Tibial artery (tissue), 4 donors: ENCODE data around the gene NHEJ1.

ENCODE experiments used
- DNase-seq, 2 donors: peaks; one replicate each; pipeline ENCODE4 v3.0.0-alpha.2; 2019
- H3K27ac ChIP-seq, 2 donors: fragments of 200-600 bp; sonication (generic) in 1 of 2; 1 replicate in 1 of 2; 2 replicates in 1 of 2; pipeline ENCODE4 v1.5.1; 2018 to 2019; ENCODE audit warnings: mild to moderate bottlenecking in 1 of 2
- H3K27me3 ChIP-seq, 2 donors: fragments of 200-600 bp; sonication (generic) in 1 of 2; one replicate each; pipeline versions ENCODE4 v1.5.1 to v1.6.0; 2016 to 2019
- H3K36me3 ChIP-seq, 3 donors: fragments of 200-600 bp; sonication (generic) in 2 of 3; one replicate each; pipeline ENCODE4 v1.5.1; 2016 to 2019; ENCODE audit warnings: mild to moderate bottlenecking in 2 of 3
- H3K4me1 ChIP-seq, 4 donors: fragments of 200-600 bp; sonication (generic) in 2 of 4; 1 replicate in 3 of 4; 2 replicates in 1 of 4; pipeline ENCODE4 v1.5.1; 2016 to 2019
- H3K4me3 ChIP-seq, 2 donors: fragments of 200-600 bp; sonication (generic) in 1 of 2; 1 replicate in 1 of 2; 2 replicates in 1 of 2; pipeline ENCODE4 v1.5.1; 2018 to 2019; ENCODE audit warnings: mild to moderate bottlenecking in 2 of 2
- H3K9me3 ChIP-seq, 3 donors: fragments of 200-600 bp; sonication (generic) in 1 of 3; one replicate each; pipeline ENCODE4 v1.5.1; 2016 to 2019
- intact Hi-C: fragments of 100-400 bp; cut with DNase I; formaldehyde crosslinking; loops from one replicate; pipeline ENCODE4 v1.15.0; 2023; ENCODE audit warnings: low total_unique reads
- TF ChIP-seq, protein P1 (sequence below), 2 experiments: fragments of 200-600 bp in 1 of 2; fragments of 450-650 bp in 1 of 2; IDR thresholded peaks; one replicate each; pipeline ENCODE4 v1.5.1; 2017 to 2019; ENCODE audit warnings: antibody characterized with exemption in 2 of 2, mild to moderate bottlenecking in 1 of 2, moderate library complexity in 1 of 2

NHEJ1 gene

DNA sequence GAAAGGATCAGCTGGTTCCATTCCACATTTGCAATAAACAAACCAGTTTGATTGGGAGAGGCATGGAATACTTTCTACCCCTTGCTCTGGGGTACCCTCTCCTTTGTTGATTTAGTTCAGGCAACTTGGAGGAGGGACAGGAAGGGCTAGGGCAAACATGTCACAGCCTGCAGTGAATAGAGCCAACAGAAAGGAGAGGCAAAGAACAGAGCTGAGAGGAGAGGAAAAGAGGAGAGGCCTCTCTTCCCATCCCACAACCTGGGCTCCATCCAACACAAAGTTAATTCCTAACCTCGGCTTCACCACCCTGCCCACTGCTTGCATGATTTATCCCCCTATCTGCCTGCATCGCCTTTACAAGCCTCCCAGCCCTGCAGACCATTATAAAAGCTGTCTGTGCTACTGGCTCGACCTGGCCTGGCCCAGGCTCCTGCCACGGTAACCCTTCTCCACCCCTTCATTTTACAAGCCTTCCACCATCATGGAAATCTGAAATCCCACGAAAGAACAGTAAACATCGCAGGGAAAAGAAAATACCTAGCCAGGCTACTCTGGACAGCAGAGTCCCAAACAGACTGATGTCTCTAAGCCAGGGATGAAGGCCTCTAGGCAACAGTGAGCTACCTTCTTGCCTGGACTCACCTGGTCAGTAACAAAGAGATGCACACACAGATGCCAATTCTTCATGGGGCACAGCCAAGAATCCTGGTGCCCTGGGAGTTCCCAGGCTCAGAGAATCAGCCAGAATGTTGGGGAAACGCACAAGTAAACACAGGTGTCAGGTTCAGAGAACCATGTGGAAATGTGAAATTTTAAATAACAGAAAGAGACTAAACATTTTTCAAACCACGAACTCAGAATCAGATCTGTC lies 43.6 kb downstream of the NHEJ1 start:
- no peaks in the 10 kb centered on the region for H3K36me3 ChIP-seq
- TF ChIP-seq, protein P1, sequence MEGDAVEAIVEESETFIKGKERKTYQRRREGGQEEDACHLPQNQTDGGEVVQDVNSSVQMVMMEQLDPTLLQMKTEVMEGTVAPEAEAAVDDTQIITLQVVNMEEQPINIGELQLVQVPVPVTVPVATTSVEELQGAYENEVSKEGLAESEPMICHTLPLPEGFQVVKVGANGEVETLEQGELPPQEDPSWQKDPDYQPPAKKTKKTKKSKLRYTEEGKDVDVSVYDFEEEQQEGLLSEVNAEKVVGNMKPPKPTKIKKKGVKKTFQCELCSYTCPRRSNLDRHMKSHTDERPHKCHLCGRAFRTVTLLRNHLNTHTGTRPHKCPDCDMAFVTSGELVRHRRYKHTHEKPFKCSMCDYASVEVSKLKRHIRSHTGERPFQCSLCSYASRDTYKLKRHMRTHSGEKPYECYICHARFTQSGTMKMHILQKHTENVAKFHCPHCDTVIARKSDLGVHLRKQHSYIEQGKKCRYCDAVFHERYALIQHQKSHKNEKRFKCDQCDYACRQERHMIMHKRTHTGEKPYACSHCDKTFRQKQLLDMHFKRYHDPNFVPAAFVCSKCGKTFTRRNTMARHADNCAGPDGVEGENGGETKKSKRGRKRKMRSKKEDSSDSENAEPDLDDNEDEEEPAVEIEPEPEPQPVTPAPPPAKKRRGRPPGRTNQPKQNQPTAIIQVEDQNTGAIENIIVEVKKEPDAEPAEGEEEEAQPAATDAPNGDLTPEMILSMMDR (IDR thresholded peaks at IDR 0.05) = no peak
- H3K27me3 ChIP-seq = no peaks in the 10 kb centered on the region
- no peak overlapping the region for H3K27ac ChIP-seq
- H3K9me3 ChIP-seq = no peaks in the 10 kb centered on the region
- intact Hi-C loops = no loop called here
- H3K4me3 ChIP-seq = no peak overlapping the region
- H3K4me1 ChIP-seq = peaks cover 0 to 13% (median 4%) of the 10 kb centered on the region in 4 donors
- DNase-seq = no peak

DNA sequence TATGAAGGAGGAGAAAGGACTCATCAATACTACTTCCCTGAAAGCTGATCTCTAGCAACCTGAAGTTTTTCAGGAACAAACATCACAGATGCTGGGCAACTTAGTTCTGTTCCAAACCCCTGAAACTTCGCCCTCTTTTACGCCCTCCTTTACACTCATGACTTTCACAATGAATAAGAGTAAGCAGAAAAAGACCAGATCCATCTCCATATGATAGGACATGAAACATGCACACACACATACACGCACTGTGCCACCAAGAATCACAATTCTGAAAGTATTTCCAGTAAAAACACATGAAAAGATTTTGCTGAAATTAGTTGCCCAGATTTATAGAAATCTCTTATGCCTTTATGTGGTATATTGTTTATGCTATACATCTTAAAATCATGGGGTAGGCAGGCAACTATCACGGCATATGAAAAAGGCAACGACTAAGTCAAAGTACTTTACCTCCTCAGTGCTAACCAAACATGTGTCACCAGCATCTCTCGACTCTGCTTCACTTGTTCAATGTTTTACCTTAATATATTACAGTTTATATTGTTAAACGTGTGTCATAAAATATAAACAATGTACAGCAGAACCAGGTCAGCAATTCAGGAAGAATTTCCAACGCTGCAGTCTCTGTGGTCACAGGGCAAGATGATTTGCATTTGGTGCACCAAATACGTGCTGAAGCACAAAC lies 47.8 kb downstream of the NHEJ1 start:
- TF ChIP-seq, protein P1 (IDR thresholded peaks at IDR 0.05) = no peak
- Histone ChIP-seq H3K27me3 (no peaks in the 10 kb centered on the region), H3K27ac (no peak overlapping the region), H3K4me3 (no peak overlapping the region), H3K36me3 (no peaks in the 10 kb centered on the region), H3K9me3 (no peaks in the 10 kb centered on the region), H3K4me1 (peaks cover 0 to 2% (median under 1%) of the 10 kb centered on the region in 4 donors)
- no peak for DNase-seq
- intact Hi-C loops = loop anchor here (5.0 kb wide), 1 partner anchor 35 kb away; no protein-coding TSS in a partner anchor

DNA sequence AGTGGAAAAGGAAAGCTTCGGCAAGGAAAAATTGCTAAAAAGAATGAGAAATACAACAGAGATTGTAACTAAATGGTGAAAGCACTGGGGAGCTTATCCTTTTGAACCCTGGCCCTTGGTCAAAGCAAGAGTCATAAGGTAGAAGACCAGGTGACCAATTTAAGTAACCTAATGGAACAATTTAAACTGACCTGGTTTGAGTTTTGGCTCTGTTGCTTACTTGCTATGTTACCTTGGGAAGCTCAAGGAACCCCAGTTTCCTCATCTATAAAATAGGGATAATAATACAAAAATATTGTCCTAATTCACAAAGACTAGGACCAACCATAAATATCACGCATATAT lies 48.6 kb downstream of the NHEJ1 start:
- Histone ChIP-seq H3K27ac (no peak overlapping the region), H3K36me3 (no peaks in the 10 kb centered on the region), H3K27me3 (no peaks in the 10 kb centered on the region), H3K9me3 (no peaks in the 10 kb centered on the region), H3K4me1 (peaks cover 0 to 4% (median 2%) of the 10 kb centered on the region in 4 donors), H3K4me3 (no peak overlapping the region)
- DNase-seq = no peak
- intact Hi-C loops = loop anchor here (5.0 kb wide), 1 partner anchor 35 kb away; no protein-coding TSS in a partner anchor
- TF ChIP-seq, protein P1 (IDR thresholded peaks at IDR 0.05) = no peak

DNA sequence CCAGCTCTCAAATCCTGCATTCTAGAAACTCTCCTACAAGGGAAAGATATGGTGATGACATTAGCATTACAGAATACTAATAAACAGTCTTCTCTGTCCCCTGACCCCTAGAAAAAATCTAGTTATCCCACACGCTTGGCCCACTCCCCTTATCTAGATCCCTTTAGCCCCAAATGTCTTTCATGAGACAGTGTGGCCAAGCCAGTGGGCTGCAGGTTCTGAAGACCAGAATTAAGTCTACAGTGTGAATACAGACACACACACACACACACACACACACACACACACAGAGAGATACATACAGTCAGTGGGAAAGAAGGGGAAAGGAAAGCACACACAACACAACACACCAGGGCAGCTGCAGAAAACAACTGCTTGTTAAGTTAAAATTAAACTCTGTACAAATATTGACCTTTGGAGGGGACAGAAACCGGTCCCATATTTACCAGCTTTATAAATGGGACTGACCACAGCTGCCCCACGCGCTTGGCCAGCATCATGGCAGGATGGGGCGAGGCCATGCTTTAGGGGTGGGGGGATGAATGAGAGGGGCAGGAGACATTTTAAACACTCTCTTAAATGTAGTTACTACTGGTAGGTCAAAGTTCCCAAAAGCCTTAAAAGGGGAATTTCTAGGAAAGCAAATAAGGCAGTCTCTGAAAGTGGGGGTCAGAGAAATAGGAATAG lies 49.1 kb downstream of the NHEJ1 start:
- TF ChIP-seq, protein P1 (IDR thresholded peaks at IDR 0.05) = no peak
- Histone ChIP-seq H3K9me3 (no peaks in the 10 kb centered on the region), H3K4me3 (no peak overlapping the region), H3K4me1 (peaks cover 0 to 4% (median 2%) of the 10 kb centered on the region in 4 donors), H3K36me3 (no peaks in the 10 kb centered on the region), H3K27ac (no peak overlapping the region), H3K27me3 (no peaks in the 10 kb centered on the region)
- no peak for DNase-seq
- intact Hi-C loops = loop anchor here (5.0 kb wide), 1 partner anchor 34 kb away; no protein-coding TSS in a partner anchor

DNA sequence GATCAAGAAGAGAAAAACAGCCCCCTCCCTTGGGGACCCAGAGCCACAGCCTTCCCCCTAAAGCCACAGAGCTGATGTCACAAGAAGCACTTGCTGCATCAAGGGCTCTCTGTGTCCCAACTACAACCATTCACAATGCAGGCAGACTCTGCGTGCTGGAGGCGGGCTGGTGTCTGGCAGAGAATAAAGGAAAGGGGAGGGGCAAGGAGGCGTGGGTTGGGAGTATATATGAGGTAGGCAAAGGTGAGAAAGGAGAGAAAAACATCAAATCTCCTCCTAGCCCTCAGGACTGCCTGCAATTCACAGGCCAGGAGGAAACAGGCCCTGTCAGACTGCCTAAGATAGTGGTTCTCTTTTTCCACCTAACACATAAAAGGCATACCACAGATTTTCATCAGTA lies 51.1 kb downstream of the NHEJ1 start:
- intact Hi-C loops = no loop called here
- H3K27ac ChIP-seq = no peak overlapping the region
- no peaks in the 10 kb centered on the region for H3K36me3 ChIP-seq

More for the DNA sequence above, 51.1 kb downstream of the NHEJ1 start:
- H3K9me3 ChIP-seq = no peaks in the 10 kb centered on the region
- TF ChIP-seq, protein P1 (IDR thresholded peaks at IDR 0.05) = no peak
- peaks cover 0 to 4% (median 2%) of the 10 kb centered on the region in 4 donors for H3K4me1 ChIP-seq
- DNase-seq = no peak
- H3K27me3 ChIP-seq = no peaks in the 10 kb centered on the region
- no peak overlapping the region for H3K4me3 ChIP-seq
